Brain microvascular endothelial cell (primary cell): ENCODE measurements around the gene SLC22A23.

Experiments
- DNase-seq: peaks from one replicate; pipeline ENCODE4 v3.0.0-alpha.2; 2020
- H3K27ac ChIP-seq: fragments of 250-450 bp; sonication (Bioruptor Pico); 2 replicates; pipeline ENCODE4 v1.5.1; 2020; ENCODE audit warnings: mild to moderate bottlenecking, moderate library complexity
- H3K27me3 ChIP-seq: fragments of 250-450 bp; sonication (Bioruptor Pico); replicated peaks from 2 replicates; pipeline ENCODE4 v1.5.1; 2020; ENCODE audit warnings: mild to moderate bottlenecking
- H3K36me3 ChIP-seq: fragments of 250-450 bp; sonication (Bioruptor Pico); replicated peaks from 2 replicates; pipeline ENCODE4 v1.5.1; 2020; ENCODE audit warnings: mild to moderate bottlenecking
- H3K4me3 ChIP-seq: 2 replicates; pipeline ENCODE4 v1.5.1; 2011; ENCODE audit warnings: low read depth, mild to moderate bottlenecking, control low read depth, low read length, moderate library complexity
- CTCF ChIP-seq: IDR thresholded peaks from 2 replicates; pipeline ENCODE4 v1.5.1; 2011; ENCODE audit warnings: low read depth, mild to moderate bottlenecking, moderate library complexity, low read length, control low read depth, inconsistent platforms; ENCODE audit errors: missing control alignments
- in situ Hi-C: cut with HindIII; loops from 2 replicates; pipeline ENCODE4 v1.10.0; 2017; ENCODE audit warnings: low sequenced_read_pairs, low pct_ligation_motif_present

The SLC22A23 gene

GRCh38 chr6:3456898-3457709, at the start of gene SLC22A23:
TSS of gene SLC22A23 (minus strand) at chr6:3457050. CDS start at chr6:3456559, 491 bp downstream.
- peak; percentile 36 for TF ChIP-seq CTCF
- peak within 1 kb of the TSS; percentile 65 for H3K4me3 ChIP-seq
- DNase-seq: no peak
- H3K27me3 ChIP-seq: no peaks in the 10 kb centered on the region
- H3K27ac ChIP-seq: no peak within 1 kb of the TSS
- in situ Hi-C loops: no loop called here
- H3K36me3 ChIP-seq: no peaks in the 10 kb centered on the region

GRCh38 chr6:3506200-3506599, 49.4 kb upstream of the SLC22A23 start:
- no peak for TF ChIP-seq CTCF
- Histone ChIP-seq H3K36me3 (no peaks in the 10 kb centered on the region), H3K27ac (no peak overlapping the region), H3K4me3 (no peak overlapping the region), H3K27me3 (no peaks in the 10 kb centered on the region)
- no peak for DNase-seq
- in situ Hi-C loops: no loop called here

- DNase-seq: no peak
- in situ Hi-C loops: no loop called here
- Histone ChIP-seq H3K4me3 (no peak overlapping the region), H3K27ac (no peak overlapping the region), H3K36me3 (no peaks in the 10 kb centered on the region), H3K27me3 (no peaks in the 10 kb centered on the region)
- no peak for TF ChIP-seq CTCF
These were observed 48.3 kb upstream of the SLC22A23 start for GRCh38 chr6:3504938-3505805.

GRCh38 chr6:3504354-3504753, 47.5 kb upstream of the SLC22A23 start:
- no peak overlapping the region for H3K4me3 ChIP-seq

GRCh38 chr6:3501826-3502500, 45.1 kb upstream of the SLC22A23 start:
- TF ChIP-seq CTCF: no peak
- H3K27me3 ChIP-seq: no peaks in the 10 kb centered on the region
- no peaks in the 10 kb centered on the region for H3K36me3 ChIP-seq
- no peak overlapping the region for H3K27ac ChIP-seq
- DNase-seq: no peak
- H3K4me3 ChIP-seq: no peak overlapping the region
- in situ Hi-C loops: no loop called here

More at GRCh38 chr6:3504354-3504753, 47.5 kb upstream of the SLC22A23 start:
- TF ChIP-seq CTCF: no peak
- no peaks in the 10 kb centered on the region for H3K36me3 ChIP-seq
- no peaks in the 10 kb centered on the region for H3K27me3 ChIP-seq
- in situ Hi-C loops: no loop called here
- no peak overlapping the region for H3K27ac ChIP-seq
- no peak for DNase-seq
